Tibial artery (tissue), 4 donors: ENCODE measurements around the gene ASXL2.

Source experiments
- DNase-seq, 2 donors: peaks; one replicate each; pipeline ENCODE4 v3.0.0-alpha.2; 2019
- H3K27ac ChIP-seq, 2 donors: fragments of 200-600 bp; sonication (generic) in 1 of 2; 1 replicate in 1 of 2; 2 replicates in 1 of 2; pipeline ENCODE4 v1.5.1; 2018 to 2019; ENCODE audit warnings: mild to moderate bottlenecking in 1 of 2
- H3K27me3 ChIP-seq, 2 donors: fragments of 200-600 bp; sonication (generic) in 1 of 2; one replicate each; pipeline versions ENCODE4 v1.5.1 to v1.6.0; 2016 to 2019
- H3K36me3 ChIP-seq, 3 donors: fragments of 200-600 bp; sonication (generic) in 2 of 3; one replicate each; pipeline ENCODE4 v1.5.1; 2016 to 2019; ENCODE audit warnings: mild to moderate bottlenecking in 2 of 3
- H3K4me1 ChIP-seq, 4 donors: fragments of 200-600 bp; sonication (generic) in 2 of 4; 1 replicate in 3 of 4; 2 replicates in 1 of 4; pipeline ENCODE4 v1.5.1; 2016 to 2019
- H3K4me3 ChIP-seq, 2 donors: fragments of 200-600 bp; sonication (generic) in 1 of 2; 1 replicate in 1 of 2; 2 replicates in 1 of 2; pipeline ENCODE4 v1.5.1; 2018 to 2019; ENCODE audit warnings: mild to moderate bottlenecking in 2 of 2
- H3K9me3 ChIP-seq, 3 donors: fragments of 200-600 bp; sonication (generic) in 1 of 3; one replicate each; pipeline ENCODE4 v1.5.1; 2016 to 2019
- intact Hi-C: fragments of 100-400 bp; cut with DNase I; formaldehyde crosslinking; loops from one replicate; pipeline ENCODE4 v1.15.0; 2023; ENCODE audit warnings: low total_unique reads
- TF ChIP-seq, protein P1 (sequence below), 2 experiments: fragments of 200-600 bp in 1 of 2; fragments of 450-650 bp in 1 of 2; IDR thresholded peaks; one replicate each; pipeline ENCODE4 v1.5.1; 2017 to 2019; ENCODE audit warnings: antibody characterized with exemption in 2 of 2, mild to moderate bottlenecking in 1 of 2, moderate library complexity in 1 of 2

The ASXL2 gene

DNA sequence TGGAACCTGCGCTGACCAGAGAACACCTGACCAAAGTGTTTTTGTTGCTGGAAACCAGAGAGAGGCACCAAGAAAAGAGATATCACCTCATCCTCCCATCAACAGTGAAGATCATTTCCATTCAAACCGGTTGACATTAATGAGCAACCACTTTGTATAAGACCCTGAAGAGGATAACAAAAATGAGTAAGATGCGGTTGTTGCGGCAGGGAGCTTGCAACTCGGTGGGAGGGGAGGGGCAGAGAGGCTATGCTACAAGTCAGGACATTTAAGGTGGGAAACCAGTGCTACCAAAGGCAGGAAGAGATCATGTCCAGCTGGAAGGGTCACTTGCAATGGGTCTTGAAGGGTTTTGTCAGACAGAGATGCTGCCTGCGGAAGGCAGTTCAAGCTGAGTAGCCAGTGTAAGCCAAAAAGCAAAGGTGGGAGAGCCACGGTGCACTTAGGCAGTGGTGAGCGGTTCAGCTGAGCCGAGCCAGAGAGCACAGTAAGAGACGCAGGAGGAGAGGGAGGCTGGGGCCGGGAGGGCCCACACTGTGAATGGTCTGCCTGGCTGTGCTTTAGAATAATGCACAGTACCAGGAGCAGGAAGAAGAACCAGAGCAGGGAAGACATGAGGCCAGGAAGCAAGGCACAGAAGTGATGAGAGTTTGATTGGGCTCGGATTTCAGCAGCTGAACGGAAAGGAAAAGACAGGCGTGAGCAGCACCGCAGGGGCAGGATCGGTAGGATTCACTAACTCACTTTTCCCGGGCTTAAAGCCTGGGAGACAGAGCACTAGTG lies 180.5 kb downstream of the ASXL2 start:
- no peaks in the 10 kb centered on the region for H3K36me3 ChIP-seq
- TF ChIP-seq, protein P1, sequence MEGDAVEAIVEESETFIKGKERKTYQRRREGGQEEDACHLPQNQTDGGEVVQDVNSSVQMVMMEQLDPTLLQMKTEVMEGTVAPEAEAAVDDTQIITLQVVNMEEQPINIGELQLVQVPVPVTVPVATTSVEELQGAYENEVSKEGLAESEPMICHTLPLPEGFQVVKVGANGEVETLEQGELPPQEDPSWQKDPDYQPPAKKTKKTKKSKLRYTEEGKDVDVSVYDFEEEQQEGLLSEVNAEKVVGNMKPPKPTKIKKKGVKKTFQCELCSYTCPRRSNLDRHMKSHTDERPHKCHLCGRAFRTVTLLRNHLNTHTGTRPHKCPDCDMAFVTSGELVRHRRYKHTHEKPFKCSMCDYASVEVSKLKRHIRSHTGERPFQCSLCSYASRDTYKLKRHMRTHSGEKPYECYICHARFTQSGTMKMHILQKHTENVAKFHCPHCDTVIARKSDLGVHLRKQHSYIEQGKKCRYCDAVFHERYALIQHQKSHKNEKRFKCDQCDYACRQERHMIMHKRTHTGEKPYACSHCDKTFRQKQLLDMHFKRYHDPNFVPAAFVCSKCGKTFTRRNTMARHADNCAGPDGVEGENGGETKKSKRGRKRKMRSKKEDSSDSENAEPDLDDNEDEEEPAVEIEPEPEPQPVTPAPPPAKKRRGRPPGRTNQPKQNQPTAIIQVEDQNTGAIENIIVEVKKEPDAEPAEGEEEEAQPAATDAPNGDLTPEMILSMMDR (IDR thresholded peaks at IDR 0.05) = no peak
- peak in 1 of 2 donors; percentile 52 for DNase-seq
- no peak overlapping the region for H3K27ac ChIP-seq
- H3K4me3 ChIP-seq = no peak overlapping the region
- intact Hi-C loops = no loop called here
- H3K27me3 ChIP-seq = peaks cover 0 to 14% of the 10 kb centered on the region in 2 donors
- H3K9me3 ChIP-seq = no peaks in the 10 kb centered on the region
- peaks cover 0 to 5% (median 0%) of the 10 kb centered on the region in 4 donors for H3K4me1 ChIP-seq

DNA sequence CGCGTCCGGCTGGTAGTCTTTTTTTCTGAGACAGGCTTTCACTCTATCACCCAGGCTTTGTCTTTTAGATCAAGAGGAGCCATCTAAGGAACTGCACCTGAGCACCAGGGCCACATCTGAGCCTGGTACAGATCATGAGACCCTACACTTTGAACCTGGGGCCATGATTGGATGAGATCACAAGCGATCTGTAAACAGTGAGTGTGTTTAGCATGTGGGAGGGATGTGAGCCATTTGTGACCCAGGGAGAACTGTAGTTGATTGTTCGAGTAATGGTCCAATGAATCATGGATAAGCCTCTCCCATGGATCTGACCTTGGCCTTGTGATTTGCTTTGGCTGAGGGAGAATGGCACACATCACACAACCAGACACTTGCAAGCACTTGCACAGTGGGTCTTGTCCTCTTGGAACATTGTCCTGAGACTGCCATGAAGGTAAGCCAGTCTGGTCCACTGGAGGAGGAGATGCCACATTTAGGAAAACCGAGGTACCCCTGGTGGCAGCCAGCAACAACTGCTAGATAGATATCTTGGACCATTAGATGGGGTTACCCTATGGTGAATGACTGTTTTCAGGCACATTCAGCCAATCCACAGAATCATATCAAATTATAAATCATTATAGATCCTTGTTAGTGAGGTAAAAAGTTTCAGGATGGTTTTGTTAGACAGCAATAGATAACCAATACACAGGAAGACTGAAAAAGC lies 185.4 kb downstream of the ASXL2 start:
- H3K27me3 ChIP-seq = peaks cover 0 to 8% of the 10 kb centered on the region in 2 donors
- H3K36me3 ChIP-seq = no peaks in the 10 kb centered on the region
- DNase-seq = peak in 1 of 2 donors; percentile 6
- TF ChIP-seq, protein P1 (IDR thresholded peaks at IDR 0.05) = no peak
- H3K4me3 ChIP-seq = no peak overlapping the region
- intact Hi-C loops = no loop called here
- H3K9me3 ChIP-seq = no peaks in the 10 kb centered on the region
- peaks cover 0 to under 1% (median 0%) of the 10 kb centered on the region in 4 donors for H3K4me1 ChIP-seq
- no peak overlapping the region for H3K27ac ChIP-seq

DNA sequence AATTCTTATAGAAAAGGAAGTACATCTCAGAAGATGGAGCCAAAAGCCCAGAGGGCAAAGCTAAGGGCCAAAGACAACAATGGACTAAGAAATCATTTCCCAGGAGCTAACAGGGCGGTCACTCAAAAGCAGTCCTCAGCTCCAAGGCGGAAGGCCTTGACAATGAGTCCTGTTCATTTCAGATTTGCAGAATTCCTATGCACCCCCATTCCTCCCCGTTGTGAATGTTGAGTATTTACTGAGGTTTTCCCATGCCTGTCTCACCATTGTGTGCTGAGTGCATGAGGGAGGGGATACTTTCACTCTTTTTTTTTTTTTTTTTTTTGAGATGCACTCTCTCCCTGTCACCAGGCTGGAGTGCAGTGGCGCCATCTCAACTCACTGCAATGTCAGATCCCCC lies 186.1 kb downstream of the ASXL2 start:
- TF ChIP-seq, protein P1 (IDR thresholded peaks at IDR 0.05) = no peak
- intact Hi-C loops = no loop called here
- peak in 1 of 2 donors; percentile 9 for DNase-seq

DNA sequence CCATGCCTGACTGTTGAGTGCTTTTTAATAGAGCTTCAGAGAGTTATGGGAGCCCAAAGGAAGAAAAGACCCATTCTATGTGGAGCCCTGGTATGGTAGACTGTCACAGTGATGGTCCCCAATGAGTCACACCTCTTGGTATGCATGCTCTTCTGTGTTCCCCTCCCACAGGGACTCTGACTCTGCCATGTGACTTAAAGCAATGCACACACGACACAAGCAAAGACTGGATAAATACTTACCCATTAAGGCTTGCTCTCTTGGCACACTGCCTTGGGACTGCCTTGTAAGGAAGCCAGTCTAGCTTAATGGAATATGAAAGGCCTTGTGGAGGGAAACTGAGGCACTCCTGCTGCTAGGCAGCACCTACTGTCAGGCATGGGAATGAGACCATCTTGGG lies 188.2 kb downstream of the ASXL2 start:
- Histone ChIP-seq H3K27me3 (peaks cover 0 to 3% of the 10 kb centered on the region in 2 donors), H3K27ac (no peak overlapping the region), H3K36me3 (no peaks in the 10 kb centered on the region), H3K4me1 (no peaks in the 10 kb centered on the region), H3K9me3 (no peaks in the 10 kb centered on the region), H3K4me3 (no peak overlapping the region)
- intact Hi-C loops = no loop called here
- TF ChIP-seq, protein P1 (IDR thresholded peaks at IDR 0.05) = no peak
- peak in 1 of 2 donors; percentile 19 for DNase-seq

More for the DNA sequence above, 186.1 kb downstream of the ASXL2 start:
- Histone ChIP-seq H3K9me3 (no peaks in the 10 kb centered on the region), H3K4me1 (no peaks in the 10 kb centered on the region), H3K27ac (no peak overlapping the region), H3K36me3 (no peaks in the 10 kb centered on the region), H3K27me3 (peaks cover 0 to 6% of the 10 kb centered on the region in 2 donors), H3K4me3 (no peak overlapping the region)

DNA sequence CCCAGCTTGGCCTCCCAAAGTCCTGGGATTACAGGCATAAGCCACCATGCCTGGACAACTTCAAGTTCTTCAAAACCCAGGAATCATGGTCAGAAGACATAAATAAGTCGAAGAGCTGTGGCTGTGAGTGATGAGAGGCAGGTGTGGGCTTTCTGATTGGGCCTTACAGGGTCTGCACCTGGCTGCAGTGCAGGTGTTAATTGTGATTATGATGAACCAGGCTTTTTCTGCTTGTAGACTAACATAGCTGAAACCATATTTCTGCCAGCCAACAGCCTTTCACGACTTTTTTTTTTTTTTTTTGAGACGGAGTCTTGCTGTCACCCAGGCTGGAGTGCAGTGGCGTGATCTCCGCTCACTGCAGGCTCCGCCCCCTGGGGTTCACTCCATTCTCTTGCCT lies 190.1 kb downstream of the ASXL2 start:
- no peak for DNase-seq
- H3K9me3 ChIP-seq = no peaks in the 10 kb centered on the region
- intact Hi-C loops = no loop called here
- H3K27ac ChIP-seq = no peak overlapping the region
- TF ChIP-seq, protein P1 (IDR thresholded peaks at IDR 0.05) = no peak
- no peaks in the 10 kb centered on the region for H3K4me1 ChIP-seq
- no peak overlapping the region for H3K4me3 ChIP-seq
- H3K27me3 ChIP-seq = no peaks in the 10 kb centered on the region
- H3K36me3 ChIP-seq = no peaks in the 10 kb centered on the region
